GM13977 (cell line): ENCODE data around the gene STAG2.

Experiments
- DNase-seq: peaks from one replicate; pipeline ENCODE4 v3.0.0; 2012; ENCODE audit warnings: low spot score
- CTCF ChIP-seq: IDR thresholded peaks from 2 replicates; pipeline ENCODE4 v1.5.1; 2012; ENCODE audit warnings: mild to moderate bottlenecking, control low read depth; ENCODE audit not compliant: insufficient read depth; ENCODE audit errors: extremely low read depth, missing control alignments
- in situ Hi-C: fragments of 300-500 bp; cut with MboI; formaldehyde crosslinking; loops from one replicate; pipeline ENCODE4 v1.12.0; 2022; ENCODE audit warnings: low sequenced_read_pairs, low pct_unique_long_range_greater_than_20kb, mixed read lengths, inconsistent platforms; ENCODE audit not compliant: unreplicated experiment

STAG2 gene

DNA sequence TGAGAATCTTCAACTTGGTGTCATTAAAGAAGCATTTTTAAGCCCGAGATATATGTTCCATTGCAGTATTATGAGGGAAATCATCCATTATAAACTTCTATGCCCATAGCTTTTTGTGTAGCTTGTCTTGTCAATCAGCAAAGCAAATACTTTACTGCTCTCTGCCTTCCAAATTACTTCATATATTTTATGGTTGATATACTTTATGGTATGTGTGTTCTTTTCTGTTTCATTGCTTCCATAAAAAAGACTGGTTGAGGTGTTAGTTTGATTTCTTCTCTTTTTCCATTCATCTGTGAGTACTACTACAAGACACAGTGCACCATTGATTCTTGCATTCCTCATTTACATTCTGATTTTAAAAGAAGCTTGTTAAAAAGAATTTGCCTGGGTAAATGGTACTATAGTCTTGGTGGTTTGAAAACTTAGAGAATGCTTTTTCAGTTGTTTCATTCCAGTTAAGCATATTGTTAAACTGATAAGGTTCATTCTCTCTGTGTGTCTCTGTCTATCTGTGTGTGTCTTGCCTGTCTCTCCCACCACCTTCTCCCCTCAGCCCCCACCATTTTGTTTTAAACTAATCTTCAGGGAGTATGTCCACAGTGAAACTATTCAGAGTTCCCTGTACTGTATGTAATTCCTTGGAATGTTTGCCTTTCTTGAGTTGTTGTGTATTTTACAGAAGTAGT is 27.1 kb downstream of the STAG2 start:
- no peak for DNase-seq
- TF ChIP-seq CTCF, result no peak
- in situ Hi-C loops, result no loop called here

DNA sequence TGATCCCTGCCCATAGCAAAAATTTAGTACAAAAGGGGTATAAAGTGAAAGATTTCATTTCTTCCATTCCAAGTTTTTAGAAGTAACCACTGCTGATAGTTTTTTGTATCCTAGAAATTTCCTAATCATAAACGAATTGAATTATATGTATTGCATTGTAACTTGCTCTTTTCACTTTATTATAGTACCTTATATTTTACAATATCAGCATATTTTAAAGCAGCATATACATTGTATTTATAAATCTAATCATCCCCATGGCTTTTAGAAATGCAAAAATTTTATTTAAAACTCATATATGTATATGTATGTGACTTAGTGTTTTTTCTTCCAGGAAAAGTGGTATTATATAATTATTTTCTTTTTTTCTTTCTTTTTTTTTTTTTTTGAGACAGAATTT is 27.7 kb downstream of the STAG2 start:
- no peak for DNase-seq
- in situ Hi-C loops, result no loop called here
- no peak for TF ChIP-seq CTCF

DNA sequence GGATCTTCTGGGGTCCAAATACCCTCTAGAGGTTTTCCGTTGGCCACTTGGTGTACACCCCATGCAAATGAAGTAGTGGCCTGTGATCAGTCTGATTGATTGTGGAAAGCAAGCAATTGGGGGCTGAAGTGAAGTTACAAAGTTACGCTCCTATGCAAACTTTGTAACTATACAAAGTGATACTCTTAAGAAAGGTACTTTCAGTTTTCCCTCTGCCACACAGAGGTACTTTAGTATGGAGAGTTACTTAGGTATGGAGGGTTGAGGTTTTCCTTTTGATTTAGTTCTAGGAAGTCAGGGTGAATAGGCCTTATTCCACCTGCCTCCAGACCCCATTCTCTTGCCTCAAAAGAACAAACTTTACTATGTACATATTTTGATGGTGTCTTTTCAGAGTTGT is 28.7 kb downstream of the STAG2 start:
- in situ Hi-C loops, result no loop called here
- DNase-seq, result no peak
- no peak for TF ChIP-seq CTCF

DNA sequence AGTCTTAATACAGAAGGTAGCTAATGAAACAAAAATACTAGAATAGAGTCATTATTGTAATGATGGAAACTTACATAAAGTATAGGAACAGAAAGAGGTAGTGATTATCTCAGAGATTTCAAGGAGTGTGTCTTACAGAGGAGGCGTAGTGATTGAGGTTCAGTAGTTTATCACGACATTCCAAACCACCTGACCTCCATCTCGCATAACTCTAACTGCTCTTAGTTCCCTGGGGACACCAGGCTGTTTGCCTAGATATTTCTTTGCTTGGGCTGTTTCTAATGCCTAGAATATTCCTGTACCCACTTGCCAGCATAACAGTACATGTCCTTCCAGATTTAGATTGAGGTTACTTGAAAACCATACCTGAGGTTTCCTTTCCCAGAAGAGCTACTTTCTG is 29.1 kb downstream of the STAG2 start:
- no peak for TF ChIP-seq CTCF
- in situ Hi-C loops, result no loop called here

DNA sequence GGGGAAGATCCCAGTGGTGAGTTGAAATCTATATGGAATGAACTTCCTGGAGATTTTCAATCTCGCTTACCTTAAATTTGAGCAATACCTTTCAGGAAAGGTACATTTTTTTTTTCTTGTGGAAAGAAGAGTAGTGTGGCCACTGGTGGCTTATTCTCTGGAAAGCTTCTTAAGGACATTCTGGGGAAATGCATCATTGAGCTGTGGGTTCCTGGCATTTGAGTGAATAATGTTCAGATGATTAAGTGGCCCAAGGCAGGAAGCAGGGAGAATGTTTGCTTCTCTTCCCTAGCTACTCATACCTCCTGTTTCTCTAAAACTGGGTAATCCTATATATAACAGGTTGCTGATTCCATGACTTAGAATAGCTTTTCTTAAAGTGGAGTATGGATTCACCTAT is 31.8 kb downstream of the STAG2 start:
- no peak for DNase-seq
- in situ Hi-C loops, result no loop called here
- TF ChIP-seq CTCF, result no peak

More for the DNA sequence above, 29.1 kb downstream of the STAG2 start:
- DNase-seq, result no peak

GRCh38 chrX:123993904-123994635 is 32.6 kb downstream of the STAG2 start:
- TF ChIP-seq CTCF, result no peak
- in situ Hi-C loops, result no loop called here
- DNase-seq, result no peak
